Activated CD8-positive, alpha-beta T cell treated with anti-CD3 and anti-CD28 coated beads for 36 hours (primary cell): Measurements from ENCODE around the gene SUPT4H1. TPM values are rescaled to one million over a fixed set of nuclear protein-coding genes. Genes with fewer than 3 reads are reported as not detected.
A peak's percentile ranks its signal among the peaks of the same experiment; 100 is the strongest.

Experiments
- ATAC-seq: fragments of 200-7000 bp; cut with Tn5 transposase; one replicate; pipeline ENCODE4 v1.10.0; 2021; ENCODE audit warnings: mild to moderate bottlenecking, moderate library complexity
- CTCF ChIA-PET: fragments of 350-600 bp; sonication (Branson Sonifier 250); formaldehyde crosslinking; loops from one replicate; lab custom pipeline; 2021; ENCODE audit warnings: antibody characterized with exemption; lab: Charles Lee
- POLR2A ChIA-PET: fragments of 350-600 bp; sonication (Branson Sonifier 250); formaldehyde crosslinking; loops from one replicate; lab custom pipeline; 2021; ENCODE audit warnings: antibody characterized with exemption; lab: Charles Lee
- DNase-seq: peaks from one replicate; pipeline ENCODE4 v3.0.0-alpha.2; 2020
- H3K27ac Mint-ChIP-seq: one replicate; pipeline ENCODE4 v1.8.0; 2021; ENCODE audit warnings: mild to moderate bottlenecking, mixed read lengths
- H3K27me3 Mint-ChIP-seq: one replicate; pipeline ENCODE4 v1.8.0; 2021; ENCODE audit warnings: mixed read lengths
- H3K36me3 Mint-ChIP-seq: one replicate; pipeline ENCODE4 v1.8.0; 2021; ENCODE audit warnings: low read depth, mixed read lengths
- H3K4me1 Mint-ChIP-seq: one replicate; pipeline ENCODE4 v1.8.0; 2021; ENCODE audit warnings: low read depth, mixed read lengths
- H3K4me3 Mint-ChIP-seq: one replicate; pipeline ENCODE4 v1.8.0; 2021; ENCODE audit warnings: mild to moderate bottlenecking, moderate library complexity, mixed read lengths
- H3K9me3 Mint-ChIP-seq: one replicate; pipeline ENCODE4 v1.8.0; 2021; ENCODE audit warnings: mixed read lengths
- intact Hi-C: fragments of 100-400 bp; cut with micrococcal nuclease; formaldehyde crosslinking; loops from one replicate; pipeline ENCODE4 v1.10.0; 2022
- total RNA-seq, 2 experiments: library from RNA; stranded (reverse); gene quantifications; one replicate each; pipeline ENCODE4 v1.2.3, GENCODE V29; 2021
- TF ChIP-seq, protein P1 (sequence below): fragments of 200-600 bp; IDR thresholded peaks from one replicate; pipeline ENCODE4 v1.8.0; 2022; ENCODE audit warnings: antibody characterized with exemption, mild to moderate bottlenecking

The SUPT4H1 gene
- total RNA-seq, 2 experiments from 2014 or later: 104 to 110 TPM

GRCh38 chr17:58337600-58338453 is 14.2 kb downstream of the SUPT4H1 start:
- Mint-ChIP-seq H3K9me3 (no peaks in the 10 kb centered on the region), H3K27me3 (no peaks in the 10 kb centered on the region), H3K4me3 (peak overlapping the region; percentile 81), H3K4me1 (peaks cover 3% of the 10 kb centered on the region), H3K36me3 (peaks cover 77% of the 10 kb centered on the region), H3K27ac (peak overlapping the region; percentile 96)
- ATAC-seq (peak; percentile 60), DNase-seq (peak; percentile 98)
- TF ChIP-seq, protein P1, sequence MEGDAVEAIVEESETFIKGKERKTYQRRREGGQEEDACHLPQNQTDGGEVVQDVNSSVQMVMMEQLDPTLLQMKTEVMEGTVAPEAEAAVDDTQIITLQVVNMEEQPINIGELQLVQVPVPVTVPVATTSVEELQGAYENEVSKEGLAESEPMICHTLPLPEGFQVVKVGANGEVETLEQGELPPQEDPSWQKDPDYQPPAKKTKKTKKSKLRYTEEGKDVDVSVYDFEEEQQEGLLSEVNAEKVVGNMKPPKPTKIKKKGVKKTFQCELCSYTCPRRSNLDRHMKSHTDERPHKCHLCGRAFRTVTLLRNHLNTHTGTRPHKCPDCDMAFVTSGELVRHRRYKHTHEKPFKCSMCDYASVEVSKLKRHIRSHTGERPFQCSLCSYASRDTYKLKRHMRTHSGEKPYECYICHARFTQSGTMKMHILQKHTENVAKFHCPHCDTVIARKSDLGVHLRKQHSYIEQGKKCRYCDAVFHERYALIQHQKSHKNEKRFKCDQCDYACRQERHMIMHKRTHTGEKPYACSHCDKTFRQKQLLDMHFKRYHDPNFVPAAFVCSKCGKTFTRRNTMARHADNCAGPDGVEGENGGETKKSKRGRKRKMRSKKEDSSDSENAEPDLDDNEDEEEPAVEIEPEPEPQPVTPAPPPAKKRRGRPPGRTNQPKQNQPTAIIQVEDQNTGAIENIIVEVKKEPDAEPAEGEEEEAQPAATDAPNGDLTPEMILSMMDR: no peak
- ChIA-PET CTCF (interaction anchor here (0.9 to 6.2 kb wide), 6 partner anchors 7 to 80 kb away, joined by 4 to 51 read pairs (median 20); partner anchors contain the start of genes RNF43, SUPT4H1 and TSPOAP1), POLR2A (interaction anchor here (0.6 to 26.8 kb wide), 16 partner anchors 1 to 1503 kb away, joined by 3 to 1558 read pairs (median 4); partner anchors contain the start of genes MTMR4, SUPT4H1 and TSPOAP1)
- intact Hi-C loops: loop anchor here (5.0 to 10.0 kb wide), 3 partner anchors 79 to 767 kb away; partner anchors contain the start of genes RNF43 and TRIM37

- peak; percentile 75 for DNase-seq
- Mint-ChIP-seq H3K27ac (peak overlapping the region; percentile 96), H3K9me3 (no peaks in the 10 kb centered on the region), H3K27me3 (peaks cover 1% of the 10 kb centered on the region), H3K4me3 (peak overlapping the region; percentile 81), H3K36me3 (peaks cover 74% of the 10 kb centered on the region), H3K4me1 (peaks cover 3% of the 10 kb centered on the region)
- TF ChIP-seq, protein P1: no peak
- CTCF ChIA-PET: interaction anchor here (0.9 to 6.2 kb wide), 6 partner anchors 7 to 80 kb away, joined by 4 to 51 read pairs (median 20); partner anchors contain the start of genes RNF43, SUPT4H1 and TSPOAP1
- intact Hi-C loops: loop anchor here (5.0 to 10.0 kb wide), 3 partner anchors 80 to 768 kb away; partner anchors contain the start of genes RNF43 and TRIM37
- no peak for ATAC-seq
- POLR2A ChIA-PET: interaction anchor here (0.6 to 26.8 kb wide), 15 partner anchors 2 to 1503 kb away, joined by 3 to 1558 read pairs (median 5); partner anchors contain the start of genes SUPT4H1 and TSPOAP1
Measured at GRCh38 chr17:58337210-58337599, 14.8 kb downstream of the SUPT4H1 start.

GRCh38 chr17:58336456-58337209 is 15.4 kb downstream of the SUPT4H1 start:
- Mint-ChIP-seq H3K4me1 (no peaks in the 10 kb centered on the region), H3K9me3 (no peaks in the 10 kb centered on the region), H3K4me3 (peak overlapping the region; percentile 81), H3K27ac (peak overlapping the region; percentile 96), H3K36me3 (peaks cover 74% of the 10 kb centered on the region), H3K27me3 (peaks cover 3% of the 10 kb centered on the region)
- ATAC-seq (no peak), DNase-seq (no peak)
- ChIA-PET POLR2A (interaction anchor here (0.6 to 26.8 kb wide), 17 partner anchors 3 to 1504 kb away, joined by 3 to 1558 read pairs (median 5); partner anchors contain the start of genes SUPT4H1 and TSPOAP1), CTCF (interaction anchor here (1.9 to 6.2 kb wide), 5 partner anchors 8 to 81 kb away, joined by 9 to 51 read pairs (median 21); partner anchors contain the start of genes RNF43, SUPT4H1 and TSPOAP1)
- intact Hi-C loops: loop anchor here (5.0 to 10.0 kb wide), 3 partner anchors 81 to 768 kb away; partner anchors contain the start of genes RNF43 and TRIM37
- TF ChIP-seq, protein P1: no peak

- ChIA-PET CTCF (interaction anchor here (1.9 to 6.2 kb wide), 5 partner anchors 9 to 82 kb away, joined by 9 to 51 read pairs (median 21); partner anchors contain the start of genes RNF43, SUPT4H1 and TSPOAP1), POLR2A (interaction anchor here (0.6 to 26.8 kb wide), 16 partner anchors 3 to 1505 kb away, joined by 3 to 1558 read pairs (median 6); partner anchors contain the start of genes SRSF1, SUPT4H1 and TSPOAP1)
- intact Hi-C loops: loop anchor here (5.0 to 10.0 kb wide), 3 partner anchors 81 to 769 kb away; partner anchors contain the start of genes RNF43 and TRIM37
- Mint-ChIP-seq H3K27me3 (peaks cover 3% of the 10 kb centered on the region), H3K36me3 (peaks cover 74% of the 10 kb centered on the region), H3K27ac (peak overlapping the region; percentile 96), H3K4me1 (no peaks in the 10 kb centered on the region), H3K4me3 (peak overlapping the region; percentile 81), H3K9me3 (no peaks in the 10 kb centered on the region)
- peak; percentile 88 for DNase-seq
- ATAC-seq: peak; percentile 14
- TF ChIP-seq, protein P1: no peak
Measured at GRCh38 chr17:58335779-58336455, 16.1 kb downstream of the SUPT4H1 start.
